Lower leg skin (tissue), 3 donors: ENCODE results near the gene GDF2.

ENCODE experiments used
- CTCF ChIP-seq, 3 donors: fragments of 450-650 bp; IDR thresholded peaks; one replicate each; pipeline ENCODE4 v1.5.1; 2016; ENCODE audit warnings: antibody characterized with exemption in 3 of 3, mild to moderate bottlenecking in 3 of 3, moderate library complexity in 2 of 3
- POLR2A ChIP-seq, 2 donors: fragments of 450-650 bp; IDR thresholded peaks; one replicate each; pipeline ENCODE4 v1.6.1; 2016 to 2017; ENCODE audit warnings: antibody characterized with exemption in 2 of 2, mild to moderate bottlenecking in 1 of 2, moderate library complexity in 1 of 2

GRCh38 chr10:47287365-47287802, 34.9 kb upstream of the GDF2 start:
- TF ChIP-seq CTCF (IDR thresholded peaks at IDR 0.05) (no peak), POLR2A (IDR thresholded peaks at IDR 0.05) (no peak)
